WTC11 (cell line): Measurements from ENCODE around the gene ZNF823. TPM values are rescaled to one million over a fixed set of nuclear protein-coding genes. Genes with fewer than 3 reads are reported as not detected.

Experiments used
- ATAC-seq: fragments of 200-7000 bp; cut with Tn5 transposase; 2 replicates; pipeline ENCODE4 v1.10.0; 2021; ENCODE audit warnings: mild to moderate bottlenecking, moderate library complexity
- CTCF ChIA-PET: fragments of 300-600 bp; sonication (Branson Sonifier 250); formaldehyde crosslinking; loops from one replicate; lab custom pipeline; 2021; ENCODE audit warnings: antibody characterized with exemption; lab: Charles Lee
- POLR2A ChIA-PET: fragments of 350-600 bp; sonication (Branson Sonifier 250); formaldehyde crosslinking; loops from one replicate; lab custom pipeline; 2021; ENCODE audit warnings: antibody characterized with exemption; lab: Charles Lee
- DNase-seq: peaks from one replicate; pipeline ENCODE4 v3.0.0; 2021; ENCODE audit warnings: low spot score
- H3K27ac Mint-ChIP-seq: 2 replicates; pipeline ENCODE4 v1.8.0; 2021; ENCODE audit warnings: mixed read lengths
- H3K27me3 Mint-ChIP-seq: 2 replicates; pipeline ENCODE4 v1.8.0; 2021; ENCODE audit warnings: low read depth, mild to moderate bottlenecking, moderate library complexity, mixed read lengths
- H3K36me3 Mint-ChIP-seq: 2 replicates; pipeline ENCODE4 v1.8.0; 2021; ENCODE audit warnings: mixed read lengths
- H3K4me1 Mint-ChIP-seq: 2 replicates; pipeline ENCODE4 v1.8.0; 2022; ENCODE audit warnings: mixed read lengths
- H3K4me3 Mint-ChIP-seq: 2 replicates; pipeline ENCODE4 v1.8.0; 2021; ENCODE audit warnings: mild to moderate bottlenecking, moderate library complexity, mixed read lengths
- H3K9me3 Mint-ChIP-seq: 2 replicates; pipeline ENCODE4 v1.8.0; 2021; ENCODE audit warnings: mixed read lengths
- ARID4B ChIP-seq: sonication (generic); formaldehyde crosslinking; IDR thresholded peaks from 2 replicates; pipeline ENCODE4 v1.8.0; 2023; ENCODE audit warnings: missing genetic modification reagents, mild to moderate bottlenecking, borderline replicate concordance
- ATF1 ChIP-seq: sonication (generic); formaldehyde crosslinking; IDR thresholded peaks from 2 replicates; pipeline ENCODE4 v1.8.1; 2023; ENCODE audit warnings: mild to moderate bottlenecking, moderate library complexity, missing genetic modification reagents
- CDX4 ChIP-seq: fragments of 250-450 bp; sonication (Bioruptor Pico); IDR thresholded peaks from 2 replicates; pipeline ENCODE4 v1.9.0; 2021; ENCODE audit warnings: moderate library complexity, mild to moderate bottlenecking, inconsistent platforms, borderline replicate concordance
- CREB1 ChIP-seq: sonication (generic); formaldehyde crosslinking; IDR thresholded peaks from 2 replicates; pipeline ENCODE4 v1.8.0; 2023; ENCODE audit warnings: mild to moderate bottlenecking, missing genetic modification reagents
- CTCF ChIP-seq: fragments of 200-600 bp; IDR thresholded peaks from 2 replicates; pipeline ENCODE4 v1.8.0; 2022; ENCODE audit warnings: antibody characterized with exemption
- GRHL2 ChIP-seq: fragments of 250-450 bp; sonication (Bioruptor Pico); IDR thresholded peaks from 2 replicates; pipeline ENCODE4 v1.8.0; 2022; ENCODE audit warnings: mild to moderate bottlenecking, moderate library complexity; ENCODE audit not compliant: insufficient replicate concordance, severe bottlenecking
- HMGA2 ChIP-seq: fragments of 250-450 bp; sonication (Bioruptor Pico); IDR thresholded peaks from 2 replicates; pipeline ENCODE4 v1.4.0; 2021; ENCODE audit warnings: mild to moderate bottlenecking, moderate library complexity
- MLX ChIP-seq: sonication (generic); formaldehyde crosslinking; IDR thresholded peaks from 2 replicates; pipeline ENCODE4 v1.8.1; 2023; ENCODE audit warnings: mild to moderate bottlenecking, missing genetic modification reagents, moderate library complexity
- NR3C1 ChIP-seq: sonication (generic); formaldehyde crosslinking; conservative IDR thresholded peaks from 2 replicates; pipeline ENCODE4 v1.8.1; 2023; ENCODE audit warnings: low read depth, mild to moderate bottlenecking, missing genetic modification reagents
- OVOL2 ChIP-seq: fragments of 250-450 bp; sonication (Bioruptor Pico); IDR thresholded peaks from 2 replicates; pipeline ENCODE4 v1.9.0; 2021; ENCODE audit warnings: mild to moderate bottlenecking, borderline replicate concordance
- PRDM15 ChIP-seq: sonication (generic); formaldehyde crosslinking; IDR thresholded peaks from 2 replicates; pipeline ENCODE4 v1.8.0; 2022; ENCODE audit warnings: missing genetic modification reagents
- PREB ChIP-seq: sonication (generic); formaldehyde crosslinking; IDR thresholded peaks from 2 replicates; pipeline ENCODE4 v1.8.1; 2022; ENCODE audit warnings: mild to moderate bottlenecking, missing genetic modification reagents, moderate library complexity, borderline replicate concordance
- PRRX2 ChIP-seq: fragments of 250-450 bp; sonication (Bioruptor Pico); IDR thresholded peaks from 2 replicates; pipeline ENCODE4 v1.8.0; 2021; ENCODE audit warnings: mild to moderate bottlenecking
- USF1 ChIP-seq: sonication (generic); formaldehyde crosslinking; IDR thresholded peaks from 2 replicates; pipeline ENCODE4 v1.8.0; 2022; ENCODE audit warnings: mild to moderate bottlenecking, missing genetic modification reagents
- total RNA-seq: library from RNA; stranded (reverse); gene quantifications from 3 replicates; pipeline ENCODE4 v1.2.3, GENCODE V29; 2021

ZNF823 gene
- total RNA-seq, 1 experiment from 2014 or later, result 5.4 TPM

- no peak for TF ChIP-seq PRDM15 (CRISPR knock-in tag)
- TF ChIP-seq USF1 (CRISPR knock-in tag), result no peak
- no peak for TF ChIP-seq PREB (CRISPR knock-in tag)
Measured at GRCh38 chr19:11754663-11755062, 15.9 kb upstream of the ZNF823 start (continued).

- TF ChIP-seq GRHL2 (CRISPR knock-in tag) (no peak), CREB1 (no peak), NR3C1 (CRISPR knock-in tag) (no peak), ATF1 (CRISPR knock-in tag) (no peak), CDX4 (CRISPR knock-in tag) (no peak), HMGA2 (CRISPR knock-in tag) (no peak), OVOL2 (CRISPR knock-in tag) (no peak), CTCF (no peak), PRRX2 (CRISPR knock-in tag) (no peak), USF1 (CRISPR knock-in tag) (no peak), MLX (CRISPR knock-in tag) (no peak), ARID4B (no peak)
- peaks cover 82% of the 10 kb centered on the region for H3K9me3 Mint-ChIP-seq
- ATAC-seq (no peak), DNase-seq (no peak)
- H3K27me3 Mint-ChIP-seq, result peaks cover 44% of the 10 kb centered on the region
- H3K27ac Mint-ChIP-seq, result no peak overlapping the region
- H3K4me1 Mint-ChIP-seq, result no peaks in the 10 kb centered on the region
- H3K4me3 Mint-ChIP-seq, result no peak overlapping the region
- ChIA-PET POLR2A (no interaction called here), CTCF (no interaction called here)
- peaks cover 9% of the 10 kb centered on the region for H3K36me3 Mint-ChIP-seq
Measured at GRCh38 chr19:11752244-11752736, 13.5 kb upstream of the ZNF823 start.
